Naive thymus-derived CD4-positive, alpha-beta T cell (primary cell): ENCODE measurements around the gene RTP2. TPM values are rescaled to one million over a fixed set of nuclear protein-coding genes. Genes with fewer than 3 reads are reported as not detected.
A peak's percentile ranks its signal among the peaks of the same experiment; 100 is the strongest.

Experiments used
- ATAC-seq: fragments of 150-1000 bp; cut with Tn5 transposase; 2 replicates; pipeline ENCODE4 v1.10.0; 2021; ENCODE audit warnings: mild to moderate bottlenecking, moderate library complexity
- CTCF ChIA-PET: fragments of 350-600 bp; sonication (Branson Sonifier 250); formaldehyde crosslinking; loops from one replicate; lab custom pipeline; 2021; ENCODE audit warnings: antibody characterized with exemption; lab: Charles Lee
- POLR2A ChIA-PET: fragments of 350-600 bp; sonication (Branson Sonifier 250); formaldehyde crosslinking; loops from one replicate; lab custom pipeline; 2021; ENCODE audit warnings: antibody characterized with exemption, inconsistent platforms; lab: Charles Lee
- DNase-seq, 9 donors: peaks; one replicate each; pipeline versions ENCODE4 v3.0.0 to v3.0.0-alpha.2; 2020 to 2022; ENCODE audit warnings: mixed read lengths in 1 of 9
- H3K27ac ChIP-seq: one replicate; pipeline ENCODE4 v1.7.0; 2013; ENCODE audit warnings: mild to moderate bottlenecking, low read depth, low read length, moderate library complexity
- H3K27me3 ChIP-seq, 2 donors: one replicate each; pipeline ENCODE4 v1.7.0; 2013; ENCODE audit warnings: low read length in 2 of 2, mild to moderate bottlenecking in 2 of 2, moderate library complexity in 2 of 2; ENCODE audit not compliant: control insufficient read depth in 2 of 2, insufficient read depth in 2 of 2
- H3K36me3 ChIP-seq, 3 experiments: 1 replicate in 2 of 3; 2 replicates in 1 of 3; pipeline ENCODE4 v1.7.0; 2013; ENCODE audit warnings: low read length in 3 of 3, mild to moderate bottlenecking in 3 of 3, moderate library complexity in 1 of 3; ENCODE audit not compliant: insufficient read depth in 3 of 3, control insufficient read depth in 2 of 3
- H3K4me1 ChIP-seq, 2 donors: one replicate each; pipeline ENCODE4 v1.7.0; 2013; ENCODE audit warnings: low read length in 2 of 2, mild to moderate bottlenecking in 2 of 2, moderate library complexity in 1 of 2; ENCODE audit not compliant: control insufficient read depth in 2 of 2, insufficient read depth in 2 of 2
- H3K4me3 ChIP-seq: 2 replicates; pipeline ENCODE4 v1.7.0; 2013; ENCODE audit warnings: mild to moderate bottlenecking, low read length
- H3K9me3 ChIP-seq, 3 experiments: 1 replicate in 2 of 3; 2 replicates in 1 of 3; pipeline ENCODE4 v1.7.0; 2013; ENCODE audit warnings: low read length in 3 of 3; ENCODE audit not compliant: control insufficient read depth in 2 of 3
- H3K27ac Mint-ChIP-seq, 9 donors: one replicate each; pipeline ENCODE4 v1.8.0; 2020 to 2022; ENCODE audit warnings: mixed read lengths in 9 of 9, mild to moderate bottlenecking in 8 of 9, moderate library complexity in 5 of 9, inconsistent platforms in 2 of 9
- H3K27me3 Mint-ChIP-seq, 5 donors: one replicate each; pipeline ENCODE4 v1.8.0; 2021 to 2022; ENCODE audit warnings: mixed read lengths in 5 of 5, mild to moderate bottlenecking in 1 of 5
- H3K36me3 Mint-ChIP-seq, 5 donors: one replicate each; pipeline ENCODE4 v1.8.0; 2020 to 2022; ENCODE audit warnings: mixed read lengths in 5 of 5, mild to moderate bottlenecking in 3 of 5, inconsistent platforms in 1 of 5
- H3K4me1 Mint-ChIP-seq, 7 donors: one replicate each; pipeline ENCODE4 v1.8.0; 2020 to 2022; ENCODE audit warnings: mixed read lengths in 7 of 7, mild to moderate bottlenecking in 3 of 7, inconsistent platforms in 1 of 7
- H3K4me3 Mint-ChIP-seq, 10 donors: one replicate each; pipeline ENCODE4 v1.8.0; 2020 to 2022; ENCODE audit warnings: mild to moderate bottlenecking in 10 of 10, mixed read lengths in 10 of 10, moderate library complexity in 6 of 10, inconsistent platforms in 2 of 10
- H3K9me3 Mint-ChIP-seq, 11 donors: one replicate each; pipeline ENCODE4 v1.8.0; 2020 to 2022; ENCODE audit warnings: mixed read lengths in 11 of 11, mild to moderate bottlenecking in 4 of 11, inconsistent platforms in 1 of 11, moderate library complexity in 1 of 11
- intact Hi-C, 2 donors: fragments of 100-400 bp; cut with micrococcal nuclease; formaldehyde crosslinking; loops; one replicate each; pipeline ENCODE4 v1.15.1; 2023
- polyA plus RNA-seq, 2 donors: library from polyadenylated mRNA; unstranded; fragments of 300-500 nt; fragmentation: Illumina TruSeq; gene quantifications; one replicate each; pipeline ENCODE4 v1.2.3, GENCODE V29; 2021
- total RNA-seq, 6 experiments: library from RNA in 5 of 6; stranded (reverse) in 5 of 6; gene quantifications; 1 replicate in 5 of 6; 2 replicates in 1 of 6; pipeline ENCODE4 v1.2.3 and lab custom pipeline; 2021 to 2026

RTP2 gene
- total and polyA plus RNA-seq, 7 experiments from 2014 or later: not detected

DNA sequence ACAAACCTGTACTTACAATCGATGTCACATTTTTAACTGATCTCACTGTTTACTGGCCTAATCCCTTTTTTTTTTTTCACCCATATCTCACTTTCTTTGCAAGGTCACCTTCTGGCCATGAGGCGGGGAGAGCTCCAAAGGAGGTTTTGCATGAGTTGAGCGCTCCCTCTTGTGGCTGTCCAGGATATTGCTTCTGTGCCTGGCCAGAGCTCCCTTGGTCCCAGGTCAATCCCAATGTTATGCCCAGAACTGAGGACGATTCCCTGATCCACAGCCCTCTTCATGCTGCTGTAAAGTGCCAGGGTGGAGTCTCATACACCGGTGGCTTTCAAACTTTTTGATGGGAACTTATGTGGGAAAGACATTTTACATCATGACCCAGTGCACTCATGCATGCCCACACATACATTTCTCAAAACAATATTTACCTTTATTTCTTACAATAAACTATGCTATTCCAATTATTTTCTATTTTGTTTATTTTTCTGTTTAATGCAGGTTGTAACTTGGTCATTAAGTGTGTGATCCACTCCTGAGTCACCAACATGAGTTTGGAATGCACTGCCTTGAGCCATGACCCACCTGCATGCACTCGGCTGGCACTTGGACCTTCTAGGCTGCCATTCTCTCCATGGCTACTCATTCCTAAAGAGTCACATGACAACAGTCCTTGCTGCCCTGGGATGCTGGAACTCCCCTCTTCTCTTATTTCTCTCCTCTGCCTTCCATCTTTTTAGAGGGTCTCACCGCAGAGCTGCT, 22.5 kb downstream of the RTP2 start:
- no peaks in the 10 kb centered on the region for H3K27me3 ChIP-seq
- H3K4me1 Mint-ChIP-seq: peaks cover 0 to 2% (median 0%) of the 10 kb centered on the region in 7 donors
- H3K27ac Mint-ChIP-seq: no peak overlapping the region
- CTCF ChIA-PET: interaction anchor here (0.6 to 9.9 kb wide), 21 partner anchors 9 to 1274 kb away, joined by 3 to 158 read pairs (median 3); partner anchors contain the start of gene SST
- H3K36me3 ChIP-seq: no peaks in the 10 kb centered on the region
- no peaks in the 10 kb centered on the region for H3K9me3 ChIP-seq
- DNase-seq: peak; percentile 21 to 63 (median 41)
- peaks cover 41 to 57% (median 50%) of the 10 kb centered on the region in 5 donors for H3K27me3 Mint-ChIP-seq
- intact Hi-C loops: loop anchor here (1.0 kb wide), 5 partner anchors 34 to 460 kb away; no protein-coding TSS in a partner anchor
- no peaks in the 10 kb centered on the region for H3K36me3 Mint-ChIP-seq
- no peak overlapping the region for H3K27ac ChIP-seq
- H3K4me1 ChIP-seq: no peaks in the 10 kb centered on the region
- H3K4me3 Mint-ChIP-seq: no peak overlapping the region
- peaks cover 0 to 8% (median 0%) of the 10 kb centered on the region in 11 donors for H3K9me3 Mint-ChIP-seq
- peak; percentile 80 for ATAC-seq
- H3K4me3 ChIP-seq: no peak overlapping the region
- POLR2A ChIA-PET: no interaction called here

DNA sequence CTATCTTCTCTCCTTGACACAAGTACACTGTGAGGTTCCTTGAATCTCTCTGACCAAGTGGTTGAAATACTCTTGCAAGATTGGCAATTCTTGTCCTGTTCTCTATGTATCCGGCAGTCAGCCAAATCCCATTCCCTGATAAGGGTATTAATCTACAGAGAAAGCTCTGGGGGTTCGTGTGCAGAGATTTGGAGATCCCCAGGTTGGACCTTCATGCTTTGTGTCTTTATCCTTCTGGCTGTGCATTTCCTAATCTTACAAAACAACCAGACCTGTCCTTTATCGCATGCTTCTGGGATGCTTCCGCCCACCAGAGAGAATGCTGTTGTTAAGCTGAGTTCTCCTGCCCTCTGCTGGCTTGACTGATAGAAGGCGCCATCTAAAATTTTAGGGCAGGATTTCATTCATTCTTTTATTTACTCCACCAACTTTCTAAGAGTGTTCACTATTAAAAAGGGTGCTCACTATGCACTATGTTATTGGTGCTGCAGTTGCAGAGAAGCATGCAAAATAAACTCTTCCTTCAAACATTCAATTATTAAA, 23.6 kb downstream of the RTP2 start:
- intact Hi-C loops: loop anchor here (1.0 kb wide), 5 partner anchors 33 to 458 kb away; no protein-coding TSS in a partner anchor
- H3K27ac ChIP-seq: no peak overlapping the region
- no peak overlapping the region for H3K4me3 Mint-ChIP-seq
- H3K27me3 Mint-ChIP-seq: peaks cover 45 to 67% (median 52%) of the 10 kb centered on the region in 5 donors
- ChIA-PET CTCF (interaction anchor here (0.6 to 9.9 kb wide), 17 partner anchors 8 to 1275 kb away, joined by 3 to 158 read pairs (median 4); partner anchors contain the start of gene SST), POLR2A (no interaction called here)
- no peaks in the 10 kb centered on the region for H3K36me3 ChIP-seq
- ATAC-seq: peak; percentile 41
- H3K36me3 Mint-ChIP-seq: no peaks in the 10 kb centered on the region
- peak in 4 of 9 donors; percentile 6 to 31 (median 10) for DNase-seq
- peaks cover 0 to 2% (median 0%) of the 10 kb centered on the region in 7 donors for H3K4me1 Mint-ChIP-seq
- H3K9me3 Mint-ChIP-seq: no peaks in the 10 kb centered on the region
- H3K27ac Mint-ChIP-seq: no peak overlapping the region
- H3K27me3 ChIP-seq: no peaks in the 10 kb centered on the region
- no peaks in the 10 kb centered on the region for H3K9me3 ChIP-seq
- no peak overlapping the region for H3K4me3 ChIP-seq
- H3K4me1 ChIP-seq: no peaks in the 10 kb centered on the region

- intact Hi-C loops: no loop called here
- no peaks in the 10 kb centered on the region for H3K36me3 ChIP-seq
- CTCF ChIA-PET: interaction anchor here (0.7 to 9.9 kb wide), 2 partner anchors 358 to 912 kb away, joined by 3 to 158 read pairs; no protein-coding TSS in a partner anchor
Measured at GRCh38 chr3:187677604-187678003, 24.8 kb downstream of the RTP2 start.

GRCh38 chr3:187673012-187673411, 29.3 kb downstream of the RTP2 start:
- no peak overlapping the region for H3K27ac ChIP-seq
- POLR2A ChIA-PET: no interaction called here
- intact Hi-C loops: no loop called here
- Mint-ChIP-seq H3K4me1 (no peaks in the 10 kb centered on the region), H3K4me3 (no peak overlapping the region), H3K9me3 (peaks cover 0 to 5% (median 0%) of the 10 kb centered on the region in 11 donors), H3K27ac (no peak overlapping the region), H3K27me3 (peaks cover 63 to 86% (median 73%) of the 10 kb centered on the region in 5 donors), H3K36me3 (peaks cover 0 to 5% (median 0%) of the 10 kb centered on the region in 5 donors)
- no peaks in the 10 kb centered on the region for H3K9me3 ChIP-seq
- DNase-seq (no peak), ATAC-seq (no peak)
- CTCF ChIA-PET: interaction anchor here (0.7 to 1.7 kb wide), 2 partner anchors 354 to 560 kb away, joined by 3 to 6 read pairs; no protein-coding TSS in a partner anchor
- no peaks in the 10 kb centered on the region for H3K36me3 ChIP-seq
- H3K4me3 ChIP-seq: no peak overlapping the region
- peaks cover 0 to 5% of the 10 kb centered on the region in 2 donors for H3K27me3 ChIP-seq
- no peaks in the 10 kb centered on the region for H3K4me1 ChIP-seq

More at GRCh38 chr3:187677604-187678003, 24.8 kb downstream of the RTP2 start:
- Mint-ChIP-seq H3K27ac (no peak overlapping the region), H3K4me3 (no peak overlapping the region), H3K36me3 (no peaks in the 10 kb centered on the region), H3K4me1 (peaks cover 0 to 2% (median 0%) of the 10 kb centered on the region in 7 donors), H3K27me3 (peaks cover 52 to 69% (median 54%) of the 10 kb centered on the region in 5 donors), H3K9me3 (no peaks in the 10 kb centered on the region)
- H3K9me3 ChIP-seq: no peaks in the 10 kb centered on the region
- POLR2A ChIA-PET: no interaction called here
- H3K4me1 ChIP-seq: no peaks in the 10 kb centered on the region
- H3K27ac ChIP-seq: no peak overlapping the region
- DNase-seq (no peak), ATAC-seq (no peak)
- no peaks in the 10 kb centered on the region for H3K27me3 ChIP-seq
- H3K4me3 ChIP-seq: no peak overlapping the region

DNA sequence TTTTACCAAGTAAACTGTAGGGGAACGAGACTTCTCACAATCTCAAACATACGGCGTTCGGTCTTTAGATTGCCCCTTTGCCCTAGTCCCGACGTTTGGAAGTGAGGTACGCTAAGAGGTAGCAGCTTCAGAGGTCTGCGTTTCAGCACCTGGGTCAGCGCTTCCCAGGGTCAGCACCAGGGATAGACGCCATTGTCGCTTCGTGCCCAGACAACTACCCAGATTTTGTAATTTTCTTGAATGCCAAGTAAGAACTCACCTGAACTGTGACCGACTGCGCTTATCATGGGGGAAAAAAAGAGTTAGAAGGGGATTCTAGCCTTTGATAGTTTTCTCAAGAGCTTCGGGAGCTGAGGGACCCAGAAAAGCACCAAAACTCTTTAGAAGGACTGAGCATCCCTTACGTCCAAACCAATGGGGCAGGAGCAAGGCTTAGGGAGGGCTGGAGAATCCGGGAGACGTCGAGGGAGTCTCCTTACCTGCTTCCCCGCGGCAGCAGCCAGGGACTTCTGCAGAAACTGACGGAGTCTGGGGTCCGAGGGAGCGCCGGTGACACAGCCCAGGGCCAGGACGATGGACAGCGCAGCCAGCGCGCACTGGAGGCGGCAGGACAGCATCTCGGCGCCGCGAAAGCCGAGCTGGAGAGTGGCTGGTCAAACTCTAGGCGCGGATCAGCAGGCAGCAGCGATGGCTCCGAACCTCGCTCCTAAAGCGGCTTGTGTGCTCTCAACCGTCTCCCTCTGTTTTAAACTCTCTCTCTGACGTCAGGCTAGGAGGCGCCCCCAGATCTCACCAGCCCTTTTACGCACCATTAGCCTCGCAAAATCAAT, 32.5 kb downstream of the RTP2 start, which contains the start of gene SST:
TSS of gene SST (minus strand) at position 720 of the 830 bp plus-strand sequence. CDS start at position 617, 103 bp downstream.
- Histone ChIP-seq H3K4me3 (no peak within 1 kb of the TSS), H3K9me3 (no peaks in the 10 kb centered on the region), H3K4me1 (no peaks in the 10 kb centered on the region), H3K27me3 (peaks cover 0 to 5% of the 10 kb centered on the region in 2 donors), H3K36me3 (no peaks in the 10 kb centered on the region), H3K27ac (no peak within 1 kb of the TSS)
- ChIA-PET POLR2A (no interaction called here), CTCF (interaction anchor here (0.8 to 4.8 kb wide), 3 partner anchors 9 to 351 kb away, joined by 4 to 20 read pairs (median 6); no protein-coding TSS in a partner anchor)
- Mint-ChIP-seq H3K9me3 (peaks cover 0 to 5% (median 0%) of the 10 kb centered on the region in 11 donors), H3K36me3 (peaks cover 0 to 5% (median 0%) of the 10 kb centered on the region in 5 donors), H3K4me3 (no peak within 1 kb of the TSS), H3K27me3 (peaks cover 65 to 79% (median 75%) of the 10 kb centered on the region in 5 donors), H3K27ac (no peak within 1 kb of the TSS), H3K4me1 (no peaks in the 10 kb centered on the region)
- peak in 4 of 9 donors; percentile 1 to 25 (median 8) for DNase-seq
- ATAC-seq: no peak
- intact Hi-C loops: no loop called here

- DNase-seq (no peak), ATAC-seq (no peak)
- no peak overlapping the region for H3K27ac ChIP-seq
- H3K9me3 ChIP-seq: no peaks in the 10 kb centered on the region
- Mint-ChIP-seq H3K36me3 (peaks cover 0 to 5% (median 0%) of the 10 kb centered on the region in 5 donors), H3K4me1 (no peaks in the 10 kb centered on the region), H3K4me3 (no peak overlapping the region), H3K27ac (no peak overlapping the region), H3K27me3 (peaks cover 55 to 72% (median 68%) of the 10 kb centered on the region in 5 donors), H3K9me3 (peaks cover 0 to 5% (median 0%) of the 10 kb centered on the region in 11 donors)
- H3K27me3 ChIP-seq: peaks cover 0 to 5% of the 10 kb centered on the region in 2 donors
- CTCF ChIA-PET: interaction anchor here (1.2 to 4.8 kb wide), 2 partner anchors 12 to 348 kb away, joined by 4 to 20 read pairs; no protein-coding TSS in a partner anchor
- intact Hi-C loops: no loop called here
- H3K4me1 ChIP-seq: no peaks in the 10 kb centered on the region
- no peak overlapping the region for H3K4me3 ChIP-seq
- POLR2A ChIA-PET: no interaction called here
- no peaks in the 10 kb centered on the region for H3K36me3 ChIP-seq
Measured at GRCh38 chr3:187667526-187667925, 34.8 kb downstream of the RTP2 start.
